HepG2 (cell line): ENCODE measurements around the gene USP24. TPM values are rescaled to one million over a fixed set of nuclear protein-coding genes. Genes with fewer than 3 reads are reported as not detected.

ENCODE experiments used
- BCL3 ChIP-seq: sonication (generic); formaldehyde crosslinking; IDR thresholded peaks from 2 replicates; pipeline ENCODE4 v1.5.1; 2020; ENCODE audit warnings: mild to moderate bottlenecking, missing genetic modification reagents, moderate library complexity
- GABPA ChIP-seq, 2 experiments: IDR thresholded peaks; 2 replicates each; pipeline ENCODE4 v1.6.1; 2011 to 2016; ENCODE audit warnings: low read depth in 2 of 2, low read length in 1 of 2, missing biosample characterization in 1 of 2, missing genetic modification characterization in 1 of 2
- HDAC1 ChIP-seq: sonication (generic); formaldehyde crosslinking; IDR thresholded peaks from 2 replicates; pipeline ENCODE4 v1.5.1; 2020; ENCODE audit warnings: mild to moderate bottlenecking, missing genetic modification reagents
- IKZF4 ChIP-seq: sonication (generic); formaldehyde crosslinking; IDR thresholded peaks from 2 replicates; pipeline ENCODE4 v1.5.1; 2020; ENCODE audit warnings: borderline replicate concordance, mild to moderate bottlenecking, low read depth, missing genetic modification reagents; ENCODE audit errors: not compliant biosample characterization
- KDM3A ChIP-seq: IDR thresholded peaks from 2 replicates; pipeline ENCODE4 v1.6.1; 2018; ENCODE audit warnings: low read depth, missing compliant biosample characterization
- KDM4B ChIP-seq: sonication (generic); formaldehyde crosslinking; IDR thresholded peaks from 2 replicates; pipeline ENCODE4 v1.4.0; 2020; ENCODE audit warnings: missing genetic modification reagents
- MED1 ChIP-seq: sonication (generic); formaldehyde crosslinking; IDR thresholded peaks from 2 replicates; pipeline ENCODE4 v1.4.0; 2020; ENCODE audit warnings: missing genetic modification reagents
- ONECUT2 ChIP-seq: sonication (generic); formaldehyde crosslinking; IDR thresholded peaks from 2 replicates; pipeline ENCODE4 v1.4.0; 2020; ENCODE audit warnings: missing genetic modification reagents
- SALL1 ChIP-seq: sonication (generic); formaldehyde crosslinking; IDR thresholded peaks from 2 replicates; pipeline ENCODE4 v1.8.0; 2022; ENCODE audit warnings: mild to moderate bottlenecking, missing genetic modification reagents
- SKI ChIP-seq: fragments of 450-650 bp; IDR thresholded peaks from one replicate; pipeline ENCODE4 v1.6.1; 2018; ENCODE audit warnings: mild to moderate bottlenecking; ENCODE audit not compliant: partially characterized antibody
- U2AF1 ChIP-seq: fragments of 200-400 bp; formaldehyde crosslinking; optimal IDR thresholded peaks from 2 replicates; pipeline ENCODE3; 2017; ENCODE audit warnings: mild to moderate bottlenecking, low read depth, low read length
- ZBTB1 ChIP-seq: sonication (generic); formaldehyde crosslinking; IDR thresholded peaks from 2 replicates; pipeline ENCODE4 v1.4.0; 2020; ENCODE audit warnings: missing genetic modification reagents, borderline replicate concordance
- ZBTB44 ChIP-seq: sonication (generic); formaldehyde crosslinking; IDR thresholded peaks from 2 replicates; pipeline ENCODE4 v1.4.0; 2020; ENCODE audit warnings: missing genetic modification reagents
- ZBTB7B ChIP-seq: sonication (generic); formaldehyde crosslinking; IDR thresholded peaks from 2 replicates; pipeline ENCODE4 v1.4.0; 2020; ENCODE audit warnings: missing genetic modification reagents
- ZFP36L2 ChIP-seq: sonication (generic); formaldehyde crosslinking; IDR thresholded peaks from 2 replicates; pipeline ENCODE4 v1.4.0; 2020; ENCODE audit warnings: missing genetic modification reagents
- ZFP62 ChIP-seq: sonication (generic); formaldehyde crosslinking; IDR thresholded peaks from 2 replicates; pipeline ENCODE4 v1.4.0; 2020; ENCODE audit warnings: missing genetic modification reagents
- ZKSCAN8 ChIP-seq: IDR thresholded peaks from 2 replicates; pipeline ENCODE4 v1.6.1; 2016; ENCODE audit warnings: borderline replicate concordance, missing genetic modification reagents, missing compliant biosample characterization
- ZNF138 ChIP-seq: sonication (generic); formaldehyde crosslinking; IDR thresholded peaks from 2 replicates; pipeline ENCODE4 v1.5.0; 2020; ENCODE audit warnings: mild to moderate bottlenecking, low read depth, missing genetic modification reagents
- ZNF143 ChIP-seq: sonication (generic); formaldehyde crosslinking; IDR thresholded peaks from 2 replicates; pipeline ENCODE4 v1.4.0; 2020; ENCODE audit warnings: missing genetic modification reagents
- ZNF329 ChIP-seq: sonication (generic); formaldehyde crosslinking; IDR thresholded peaks from 2 replicates; pipeline ENCODE4 v1.9.0; 2021; ENCODE audit warnings: low read depth, mild to moderate bottlenecking, missing genetic modification reagents
- ZNF646 ChIP-seq: sonication (generic); formaldehyde crosslinking; IDR thresholded peaks from 2 replicates; pipeline ENCODE4 v1.9.0; 2021; ENCODE audit warnings: mild to moderate bottlenecking, missing genetic modification reagents
- ZSCAN9 ChIP-seq: IDR thresholded peaks from 2 replicates; pipeline ENCODE4 v1.6.1; 2016; ENCODE audit warnings: borderline replicate concordance
- polyA plus RNA-seq, 8 experiments: library from polyadenylated mRNA; depleted of rRNA in 3 of 8; stranded (reverse) in 7 of 8; unstranded in 1 of 8; fragments of >200 nt; fragmentation: Illumina TruSeq in 4 of 8; extraction: Trizol in 4 of 8; gene quantifications; 2 replicates each; pipeline versions ENCODE4 v1.2.1 to v1.2.3, GENCODE V29; 2011 to 2016; ENCODE audit warnings: low read depth in 4 of 8, missing spikeins in 1 of 8, mixed read lengths in 1 of 8; ENCODE audit not compliant: insufficient read depth in 1 of 8
- total RNA-seq, 5 experiments: library from RNA; depleted of rRNA; stranded (reverse); fragments of >200 nt; fragmentation: Illumina TruSeq; extraction: Trizol; gene quantifications; 2 replicates each; pipeline ENCODE4 v1.2.3, GENCODE V29; 2016; ENCODE audit warnings: low read depth in 1 of 5

The USP24 gene
- total and polyA plus RNA-seq, 2 of the 13 experiments (the other 11 are each of a cell fraction or from before 2014, with no cell fraction given), result 18.8 to 47.6 TPM

GRCh38 chr1:55210990-55211801, 4.0 kb downstream of the USP24 start (continued):
- TF ChIP-seq ZNF646 (no peak), U2AF1 (no peak), IKZF4 (no peak), ZBTB1 (CRISPR knock-in tag) (no peak), ZFP36L2 (CRISPR knock-in tag) (no peak), ZSCAN9 (CRISPR knock-in tag) (no peak), ZKSCAN8 (CRISPR knock-in tag) (no peak), KDM3A (CRISPR knock-in tag) (no peak), BCL3 (CRISPR knock-in tag) (no peak), ONECUT2 (CRISPR knock-in tag) (0 out of 2 replicates have a peak, but pooled peaks have one; percentile 30), ZNF143 (no peak), SALL1 (CRISPR knock-in tag) (no peak; the same call in 1 of the 2 replicates), KDM4B (CRISPR knock-in tag) (no peak), ZNF329 (CRISPR knock-in tag) (no peak), GABPA (IDR thresholded peaks at IDR 0.05; ENCODE audit: low read depth, low read length) (no peak), GABPA (CRISPR knock-in tag; IDR thresholded peaks at IDR 0.05; ENCODE audit: low read depth) (peak; percentile 78), ZBTB44 (CRISPR knock-in tag) (no peak), SKI (no peak), ZBTB7B (CRISPR knock-in tag) (no peak; the same call in 1 of the 2 replicates), MED1 (CRISPR knock-in tag) (peak; percentile 46), HDAC1 (CRISPR knock-in tag) (peak; percentile 36; the same call in 1 of the 2 replicates), ZNF138 (CRISPR knock-in tag) (no peak), ZFP62 (no peak)
